Measurements from ENCODE around the gene IMMP1L. TPM values are rescaled to one million over a fixed set of nuclear protein-coding genes. Genes with fewer than 3 reads are reported as not detected.

The IMMP1L gene
- total and polyA plus RNA-seq, 3 donors from 2014 or later, result 37.6 to 48.2 (median 40.1) TPM

DNA sequence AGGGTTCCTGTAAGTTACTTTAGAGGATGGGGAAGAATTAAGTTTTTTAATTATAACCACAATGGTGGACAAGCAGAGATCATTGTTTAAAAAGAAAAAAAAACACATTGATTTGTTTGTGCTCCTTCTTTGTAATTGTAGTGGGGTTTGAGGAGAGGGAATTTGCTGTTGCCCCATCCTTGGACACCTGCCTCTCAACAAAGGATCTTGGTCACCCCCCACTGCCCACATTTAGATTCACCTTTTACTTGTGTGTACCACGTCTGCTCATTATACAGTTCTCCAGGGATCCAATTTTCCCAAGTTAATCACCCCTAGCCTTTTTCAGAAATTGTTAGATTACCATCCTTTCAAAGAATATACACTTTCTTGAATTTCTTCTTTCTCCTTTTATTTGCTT lies 86.7 kb downstream of the IMMP1L start:
- DNase-seq, result no peak
- H3K36me3 ChIP-seq (ENCODE audit: low read depth, missing control alignments), result no peaks in the 10 kb centered on the region
- H3K4me1 ChIP-seq, result no peaks in the 10 kb centered on the region
- no peak for TF ChIP-seq POLR2A (IDR thresholded peaks at IDR 0.05)
- TF ChIP-seq, protein P1, sequence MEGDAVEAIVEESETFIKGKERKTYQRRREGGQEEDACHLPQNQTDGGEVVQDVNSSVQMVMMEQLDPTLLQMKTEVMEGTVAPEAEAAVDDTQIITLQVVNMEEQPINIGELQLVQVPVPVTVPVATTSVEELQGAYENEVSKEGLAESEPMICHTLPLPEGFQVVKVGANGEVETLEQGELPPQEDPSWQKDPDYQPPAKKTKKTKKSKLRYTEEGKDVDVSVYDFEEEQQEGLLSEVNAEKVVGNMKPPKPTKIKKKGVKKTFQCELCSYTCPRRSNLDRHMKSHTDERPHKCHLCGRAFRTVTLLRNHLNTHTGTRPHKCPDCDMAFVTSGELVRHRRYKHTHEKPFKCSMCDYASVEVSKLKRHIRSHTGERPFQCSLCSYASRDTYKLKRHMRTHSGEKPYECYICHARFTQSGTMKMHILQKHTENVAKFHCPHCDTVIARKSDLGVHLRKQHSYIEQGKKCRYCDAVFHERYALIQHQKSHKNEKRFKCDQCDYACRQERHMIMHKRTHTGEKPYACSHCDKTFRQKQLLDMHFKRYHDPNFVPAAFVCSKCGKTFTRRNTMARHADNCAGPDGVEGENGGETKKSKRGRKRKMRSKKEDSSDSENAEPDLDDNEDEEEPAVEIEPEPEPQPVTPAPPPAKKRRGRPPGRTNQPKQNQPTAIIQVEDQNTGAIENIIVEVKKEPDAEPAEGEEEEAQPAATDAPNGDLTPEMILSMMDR (IDR thresholded peaks at IDR 0.05), result no peak
- H3K4me3 ChIP-seq, result no peak overlapping the region
- no peaks in the 10 kb centered on the region for H3K9me3 ChIP-seq
- H3K27me3 ChIP-seq, result no peaks in the 10 kb centered on the region
- no peak overlapping the region for H3K27ac ChIP-seq
- intact Hi-C loops (cut with DNase I; ENCODE audit: low total_unique reads), result no loop called here
- WGBS, 2 donors, result 90 to 94% methylated on average over 1 of the region's 1 CpG

DNA sequence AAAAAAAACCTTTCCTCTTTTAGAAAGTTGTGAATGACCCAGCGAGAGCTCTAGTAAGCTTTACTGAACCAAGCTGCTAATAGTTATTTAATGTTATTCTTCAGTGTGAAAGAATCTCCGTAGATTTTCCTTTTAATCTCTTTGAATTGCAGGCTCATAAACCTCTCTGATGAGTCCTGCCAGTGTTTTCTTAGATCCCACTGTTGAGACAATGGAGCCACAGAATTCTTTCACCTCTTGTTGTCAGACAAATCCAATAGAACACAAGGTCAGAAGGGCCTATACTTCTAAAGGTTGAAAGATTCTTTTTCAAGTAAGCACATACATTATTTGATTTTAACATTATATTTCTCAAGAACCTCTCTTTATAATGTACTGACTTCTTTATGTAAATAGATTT lies 87.6 kb downstream of the IMMP1L start:
- H3K4me1 ChIP-seq, result no peaks in the 10 kb centered on the region
- H3K4me3 ChIP-seq, result no peak overlapping the region
- H3K27ac ChIP-seq, result no peak overlapping the region
- no peaks in the 10 kb centered on the region for H3K9me3 ChIP-seq
- intact Hi-C loops (cut with DNase I; ENCODE audit: low total_unique reads), result no loop called here
- no peak for TF ChIP-seq POLR2A (IDR thresholded peaks at IDR 0.05)
- H3K36me3 ChIP-seq (ENCODE audit: low read depth, missing control alignments), result no peaks in the 10 kb centered on the region
- DNase-seq, result no peak
- 71 to 82% methylated on average over 2 of the region's 2 CpGs for WGBS, 2 donors
- H3K27me3 ChIP-seq, result no peaks in the 10 kb centered on the region

- 68 to 81% methylated on average over 1 of the region's 1 CpG for WGBS, 2 donors
- TF ChIP-seq POLR2A (IDR thresholded peaks at IDR 0.05), result no peak
- no peaks in the 10 kb centered on the region for H3K9me3 ChIP-seq
- no peak overlapping the region for H3K27ac ChIP-seq
- intact Hi-C loops (cut with DNase I; ENCODE audit: low total_unique reads), result no loop called here
- DNase-seq, result no peak
- H3K36me3 ChIP-seq (ENCODE audit: low read depth, missing control alignments), result no peaks in the 10 kb centered on the region
- H3K27me3 ChIP-seq, result no peaks in the 10 kb centered on the region
- H3K4me1 ChIP-seq, result no peaks in the 10 kb centered on the region
- H3K4me3 ChIP-seq, result no peak overlapping the region
Measured at GRCh38 chr11:31419669-31420068, 89.8 kb downstream of the IMMP1L start.

DNA sequence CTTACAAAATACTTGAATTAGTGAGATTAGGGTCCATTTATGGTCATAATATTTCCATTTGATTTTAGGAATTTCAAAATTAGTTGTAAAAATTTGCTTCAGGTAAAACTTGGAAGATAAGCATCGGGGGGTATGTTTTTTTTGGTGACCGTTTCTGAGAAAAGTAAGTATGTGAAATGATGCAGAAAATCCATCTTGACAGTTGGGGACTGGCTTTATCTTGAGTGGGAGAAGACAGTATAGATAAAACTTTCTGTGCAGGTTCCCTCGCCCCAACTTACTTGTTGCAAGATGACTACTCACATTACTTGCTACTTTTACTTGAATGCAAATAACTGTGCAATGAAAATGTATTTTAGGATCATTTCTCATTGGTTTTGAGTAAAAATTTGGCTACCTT lies 90.3 kb downstream of the IMMP1L start:
- DNase-seq, result no peak
- Histone ChIP-seq H3K36me3 (ENCODE audit: low read depth, missing control alignments) (no peaks in the 10 kb centered on the region), H3K27me3 (no peaks in the 10 kb centered on the region), H3K27ac (no peak overlapping the region), H3K9me3 (no peaks in the 10 kb centered on the region), H3K4me1 (no peaks in the 10 kb centered on the region), H3K4me3 (no peak overlapping the region)
- intact Hi-C loops (cut with DNase I; ENCODE audit: low total_unique reads), result no loop called here
- TF ChIP-seq, protein P1 (IDR thresholded peaks at IDR 0.05), result no peak
- TF ChIP-seq POLR2A (IDR thresholded peaks at IDR 0.05), result no peak
- WGBS, 2 donors, result 89 to 92% methylated on average over 3 of the region's 3 CpGs

- 93 to 94% methylated on average over 2 of the region's 2 CpGs for WGBS, 2 donors
- TF ChIP-seq, protein P1 (IDR thresholded peaks at IDR 0.05), result no peak
- TF ChIP-seq POLR2A (IDR thresholded peaks at IDR 0.05), result no peak
- Histone ChIP-seq H3K27ac (no peak overlapping the region), H3K4me1 (no peaks in the 10 kb centered on the region), H3K4me3 (no peak overlapping the region), H3K9me3 (no peaks in the 10 kb centered on the region), H3K27me3 (no peaks in the 10 kb centered on the region), H3K36me3 (ENCODE audit: low read depth, missing control alignments) (no peaks in the 10 kb centered on the region)
- intact Hi-C loops (cut with DNase I; ENCODE audit: low total_unique reads), result no loop called here
- no peak for DNase-seq
Measured at GRCh38 chr11:31417816-31418215, 91.6 kb downstream of the IMMP1L start.

GRCh38 chr11:31417357-31417756 lies 92.1 kb downstream of the IMMP1L start:
- Histone ChIP-seq H3K9me3 (no peaks in the 10 kb centered on the region), H3K36me3 (ENCODE audit: low read depth, missing control alignments) (no peaks in the 10 kb centered on the region), H3K27me3 (no peaks in the 10 kb centered on the region), H3K4me3 (no peak overlapping the region), H3K27ac (no peak overlapping the region), H3K4me1 (no peaks in the 10 kb centered on the region)
- 90 to 97% methylated on average over 1 of the region's 1 CpG for WGBS, 2 donors
- intact Hi-C loops (cut with DNase I; ENCODE audit: low total_unique reads), result no loop called here
- TF ChIP-seq, protein P1 (IDR thresholded peaks at IDR 0.05), result no peak
- no peak for TF ChIP-seq POLR2A (IDR thresholded peaks at IDR 0.05)
- no peak for DNase-seq

All from testis (tissue), 3 donors.